GM18499 (cell line): ENCODE results near the gene GSTT4.
"Not testable (repeated sequence)": the region's sequence is repeated elsewhere in the genome, so short reads cannot be mapped to it uniquely, and the experiment has no call there.

Experiments
- ATAC-seq: cut with Tn5 transposase; IDR thresholded peaks from one replicate; pipeline ENCODE4 v1.9.1; 2021; ENCODE audit warnings: moderate number of reproducible peaks; ENCODE audit not compliant: insufficient read depth, unreplicated experiment

Gene GSTT4

DNA sequence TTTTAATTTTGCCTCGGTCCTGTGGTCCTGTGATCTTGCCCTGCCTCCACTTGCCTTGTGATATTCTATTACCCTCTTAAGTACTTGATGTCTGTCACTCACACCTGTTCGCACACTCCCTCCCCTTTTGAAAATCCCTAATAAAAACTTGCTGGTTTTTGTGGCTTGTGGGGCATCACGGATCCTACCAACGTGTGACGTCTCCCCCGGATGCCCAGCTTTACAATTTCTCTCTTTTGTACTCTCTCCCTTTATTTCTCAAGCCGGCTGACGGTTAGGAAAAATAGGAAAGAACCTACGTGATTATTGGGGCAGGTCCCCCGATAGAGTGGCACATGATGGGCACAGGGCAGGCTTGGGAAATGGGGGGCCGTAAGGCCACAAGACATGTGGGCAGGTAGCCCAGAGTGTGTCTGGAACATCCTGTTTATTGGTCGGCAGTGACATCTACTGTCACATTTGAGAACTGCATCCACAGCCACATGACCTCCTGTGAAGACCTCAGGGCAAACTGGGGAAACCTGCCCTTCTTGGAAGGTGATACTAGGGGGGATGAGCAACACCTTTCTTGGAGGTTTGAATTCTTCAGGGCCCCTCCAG is 48.9 kb downstream of the GSTT4 start:
- not testable (repeated sequence) for ATAC-seq

DNA sequence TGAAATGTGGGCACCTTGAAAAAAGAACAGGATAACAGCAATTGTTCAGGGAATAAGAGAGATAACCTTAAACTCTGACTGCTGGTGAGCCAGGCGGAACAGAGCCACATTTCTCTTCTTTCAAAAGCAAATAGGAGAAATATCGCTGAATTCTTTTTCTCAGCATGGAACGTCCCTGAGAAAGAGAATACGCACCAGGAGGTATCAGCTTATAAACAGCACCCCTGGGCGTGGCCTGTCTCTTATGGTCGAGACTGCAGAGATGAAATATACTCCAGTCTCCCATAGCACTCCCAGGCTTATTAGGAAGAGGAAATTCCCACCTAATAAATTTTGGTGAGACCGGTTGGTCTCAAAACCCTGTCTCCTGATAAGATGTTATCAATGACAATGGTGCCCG is 49.4 kb downstream of the GSTT4 start:
- ATAC-seq, result not testable (repeated sequence)

DNA sequence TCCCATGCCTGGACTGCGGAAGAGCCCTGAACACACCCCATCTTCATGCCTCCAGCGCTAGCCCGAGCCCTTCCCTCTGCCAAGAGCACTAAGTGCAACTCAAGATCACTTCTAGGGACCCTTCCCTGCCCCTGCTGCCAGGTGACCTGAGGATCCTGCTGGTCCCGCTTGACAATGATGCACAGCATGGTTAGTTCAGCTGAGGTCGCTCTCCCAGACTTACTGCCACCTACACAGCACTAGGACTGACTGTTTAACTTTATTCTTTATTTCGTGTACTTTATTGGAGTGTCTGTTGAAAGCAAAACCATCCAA is 50.3 kb downstream of the GSTT4 start:
- ATAC-seq, result not testable (repeated sequence)

DNA sequence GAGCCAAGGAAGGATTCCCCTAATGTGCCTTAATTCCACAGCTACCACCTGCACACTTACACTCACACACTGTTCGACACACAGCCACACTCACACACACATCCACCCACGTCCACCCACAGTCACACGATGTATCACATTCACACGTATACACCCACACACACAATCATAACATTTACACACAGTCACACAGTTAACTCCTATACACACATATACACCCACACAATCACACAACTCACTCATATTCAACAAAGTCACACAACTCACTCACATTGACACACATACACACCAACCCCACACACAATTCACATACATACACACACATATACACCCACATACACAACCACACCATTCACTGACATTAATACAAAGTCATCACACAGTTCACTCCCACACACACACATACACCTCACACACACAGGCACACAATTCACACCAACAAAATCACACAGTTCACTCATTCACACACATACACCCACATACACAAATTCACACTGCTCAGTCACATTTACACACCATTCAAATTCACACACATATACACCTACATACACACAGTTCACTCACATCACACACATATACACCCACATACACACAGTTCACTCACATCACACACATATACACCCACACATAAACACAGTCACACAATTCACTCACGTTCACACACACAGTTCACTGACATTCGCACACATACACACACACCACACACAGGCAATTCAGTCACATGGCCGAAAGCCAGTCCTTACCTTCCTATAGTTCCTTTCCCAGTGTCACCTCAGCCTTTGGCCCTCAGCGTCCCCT is 50.9 kb downstream of the GSTT4 start:
- not testable (repeated sequence) for ATAC-seq

DNA sequence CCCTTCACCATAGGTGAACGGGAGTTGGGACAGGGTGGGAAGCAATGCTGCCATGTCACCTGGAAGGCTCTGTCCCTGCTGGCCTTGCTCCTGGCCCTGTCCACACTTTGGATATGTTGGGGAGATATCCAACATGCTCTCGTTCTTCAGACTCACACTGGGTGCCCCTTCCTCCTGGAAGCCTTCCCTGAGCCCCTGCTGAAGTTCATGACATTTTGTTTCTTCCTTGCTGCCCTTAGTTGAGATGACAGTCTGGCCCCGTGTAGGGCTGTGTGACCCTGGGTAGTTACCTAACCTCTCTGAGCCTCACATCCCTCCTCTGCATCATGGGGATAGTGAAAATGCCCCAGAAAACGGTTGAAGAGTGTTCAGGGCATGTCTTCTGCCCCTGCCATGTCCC is 51.8 kb downstream of the GSTT4 start:
- ATAC-seq, result not testable (repeated sequence)

DNA sequence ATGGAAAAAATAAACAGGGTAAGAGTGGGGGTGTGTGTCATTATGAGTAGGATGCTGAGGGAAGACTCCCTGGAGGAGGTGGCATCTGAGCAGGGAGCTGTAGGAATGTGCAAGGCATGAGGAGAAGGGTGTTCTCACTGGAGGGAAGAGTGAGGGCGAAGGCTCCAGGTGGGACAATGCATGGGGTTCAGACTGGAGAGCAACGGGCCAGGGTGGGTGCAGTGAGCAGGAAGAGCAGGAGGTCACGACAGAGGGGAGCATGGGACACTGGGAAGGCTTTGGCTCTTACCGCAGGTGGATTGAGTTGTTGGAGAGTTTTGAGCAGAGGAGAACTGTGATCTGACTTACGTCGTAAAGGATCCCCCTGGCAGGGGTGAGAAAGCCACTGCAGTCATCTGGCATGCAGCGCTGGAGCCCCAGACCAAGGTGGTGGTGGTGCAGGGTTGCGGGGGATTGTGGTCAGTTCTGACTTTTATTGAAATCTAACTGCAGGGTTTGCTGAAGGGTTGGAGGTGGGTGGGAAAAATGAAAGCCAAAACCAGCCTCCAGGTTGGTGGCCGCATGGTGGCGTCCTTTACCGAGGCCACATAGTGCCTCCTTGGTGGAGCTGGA is 52.4 kb downstream of the GSTT4 start:
- not testable (repeated sequence) for ATAC-seq

DNA sequence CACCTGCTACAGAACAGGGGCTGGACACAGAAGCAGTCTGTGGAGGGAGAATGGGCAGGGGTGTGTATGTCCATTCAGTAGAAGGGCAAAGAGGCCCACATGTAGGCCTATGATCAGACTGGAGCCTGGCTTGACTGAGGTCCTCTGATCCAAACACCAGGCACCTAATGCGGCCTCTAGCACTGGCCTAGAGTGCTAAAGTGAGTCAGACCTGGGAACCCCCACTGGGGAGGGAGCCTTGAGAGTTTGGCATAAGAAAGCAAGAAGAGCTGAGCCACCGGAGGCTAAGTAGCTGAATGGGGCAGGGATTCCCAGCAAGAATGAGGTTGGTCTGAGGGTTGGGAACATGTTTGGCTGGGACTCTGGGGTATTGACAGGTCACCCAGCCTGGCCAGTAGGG is 53.9 kb downstream of the GSTT4 start:
- ATAC-seq, result not testable (repeated sequence)

DNA sequence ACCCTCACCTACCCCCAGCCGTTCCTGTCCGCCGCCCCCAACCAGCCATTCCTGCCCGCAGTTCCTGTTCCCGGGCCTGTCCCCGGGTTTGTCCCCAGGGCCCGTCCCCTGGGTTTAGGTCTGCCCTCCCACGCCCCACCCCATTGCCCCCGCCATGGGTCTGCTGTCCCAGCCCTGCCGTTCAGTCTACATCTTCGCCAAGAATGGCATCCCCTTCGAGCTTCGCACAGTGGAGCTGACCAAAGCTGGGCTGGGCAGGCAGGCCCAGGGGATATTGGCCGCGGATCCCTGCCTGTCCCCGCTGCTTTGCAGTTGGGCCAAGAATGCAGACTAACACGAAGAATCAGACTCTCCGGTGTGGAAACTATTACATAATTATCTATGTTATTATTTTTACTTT is 55.5 kb downstream of the GSTT4 start:
- not testable (repeated sequence) for ATAC-seq
